Activated CD4-positive, alpha-beta memory T cell treated with anti-CD3 and anti-CD28 coated beads, Interleukin-2, amount 10 ng/mL, durations not matched to agents 7 days and 5 days (primary cell): Measurements from ENCODE around the gene DACH2. TPM values are rescaled to one million over a fixed set of nuclear protein-coding genes. Genes with fewer than 3 reads are reported as not detected.
"Not testable (repeated sequence)": the region's sequence is repeated elsewhere in the genome, so short reads cannot be mapped to it uniquely, and the experiment has no call there.

Experiments used
- CTCF ChIA-PET: fragments of 350-600 bp; sonication (Branson Sonifier 250); formaldehyde crosslinking; loops from one replicate; lab custom pipeline; 2021; ENCODE audit warnings: antibody characterized with exemption, inconsistent platforms; lab: Charles Lee
- POLR2A ChIA-PET: fragments of 350-600 bp; sonication (Branson Sonifier 250); formaldehyde crosslinking; loops from one replicate; lab custom pipeline; 2021; ENCODE audit warnings: antibody characterized with exemption; lab: Charles Lee
- DNase-seq: peaks from one replicate; pipeline ENCODE4 v3.0.0-alpha.2; 2020
- H3K27ac Mint-ChIP-seq: one replicate; pipeline ENCODE4 v1.8.0; 2021; ENCODE audit warnings: mild to moderate bottlenecking, mixed read lengths
- H3K27me3 Mint-ChIP-seq: one replicate; pipeline ENCODE4 v1.8.0; 2021; ENCODE audit warnings: mixed read lengths
- H3K36me3 Mint-ChIP-seq: one replicate; pipeline ENCODE4 v1.8.0; 2021; ENCODE audit warnings: low read depth, mixed read lengths
- H3K4me1 Mint-ChIP-seq: one replicate; pipeline ENCODE4 v1.8.0; 2021; ENCODE audit warnings: mixed read lengths
- H3K4me3 Mint-ChIP-seq: one replicate; pipeline ENCODE4 v1.8.0; 2021; ENCODE audit warnings: mild to moderate bottlenecking, mixed read lengths
- H3K9me3 Mint-ChIP-seq: one replicate; pipeline ENCODE4 v1.8.0; 2021; ENCODE audit warnings: mixed read lengths
- total RNA-seq, 2 experiments: library from RNA; stranded (reverse); gene quantifications; one replicate each; pipeline ENCODE4 v1.2.3, GENCODE V29; 2021

Gene DACH2
- total RNA-seq, 2 experiments from 2014 or later: not detected

DNA sequence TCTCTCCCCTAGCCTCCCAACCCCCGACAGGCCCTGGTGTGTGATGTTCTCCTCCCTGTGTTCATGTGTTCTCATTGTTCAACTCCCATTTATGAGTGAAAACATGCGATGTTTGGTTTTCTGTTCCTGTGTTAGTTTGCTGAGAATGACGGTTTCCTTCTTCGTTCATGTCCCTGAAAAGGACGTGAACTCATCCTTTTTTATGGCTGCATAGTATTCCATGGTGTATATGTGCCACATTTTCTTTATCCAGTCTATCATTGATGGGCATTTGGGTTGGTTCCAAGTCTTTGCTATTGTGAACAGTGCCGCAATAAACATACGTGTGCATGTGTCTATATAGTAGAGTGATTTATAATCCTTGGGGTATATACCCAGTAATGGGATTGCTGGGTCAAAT is 33.1 kb downstream of the DACH2 start:
- H3K27ac Mint-ChIP-seq, H3K4me1 Mint-ChIP-seq, H3K9me3 Mint-ChIP-seq, H3K4me3 Mint-ChIP-seq, H3K27me3 Mint-ChIP-seq, H3K36me3 Mint-ChIP-seq, DNase-seq, POLR2A ChIA-PET, CTCF ChIA-PET: not testable (repeated sequence)

DNA sequence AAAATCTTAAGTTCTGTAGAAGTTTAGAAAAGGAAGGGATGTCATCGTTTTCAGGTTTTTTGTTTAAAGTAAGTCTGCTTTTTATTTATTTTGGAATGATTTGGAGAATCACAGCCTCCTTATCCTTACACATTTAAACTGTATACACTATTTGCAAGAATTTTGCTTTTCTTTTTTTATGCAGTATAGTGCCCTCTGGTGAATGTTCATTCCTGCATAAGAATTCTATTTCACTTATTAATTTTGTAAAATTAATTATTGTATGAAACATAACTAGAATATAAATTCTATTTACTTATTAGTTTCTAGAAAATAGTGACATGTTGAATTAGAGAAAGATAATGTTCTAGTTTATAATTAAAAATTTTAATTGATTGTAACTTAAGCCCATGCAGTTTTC is 44.6 kb downstream of the DACH2 start:
- H3K4me1 Mint-ChIP-seq: no peaks in the 10 kb centered on the region
- POLR2A ChIA-PET: no interaction called here
- H3K36me3 Mint-ChIP-seq: no peaks in the 10 kb centered on the region
- H3K9me3 Mint-ChIP-seq: no peaks in the 10 kb centered on the region
- H3K4me3 Mint-ChIP-seq: no peak overlapping the region
- H3K27me3 Mint-ChIP-seq: no peaks in the 10 kb centered on the region
- CTCF ChIA-PET: no interaction called here
- DNase-seq: no peak
- no peak overlapping the region for H3K27ac Mint-ChIP-seq

GRCh38 chrX:86194758-86195157 is 46.5 kb downstream of the DACH2 start:
- POLR2A ChIA-PET: no interaction called here
- CTCF ChIA-PET: no interaction called here
- no peak overlapping the region for H3K27ac Mint-ChIP-seq
- H3K4me1 Mint-ChIP-seq: no peaks in the 10 kb centered on the region
- H3K9me3 Mint-ChIP-seq: no peaks in the 10 kb centered on the region
- H3K36me3 Mint-ChIP-seq: no peaks in the 10 kb centered on the region
- DNase-seq: no peak
- no peaks in the 10 kb centered on the region for H3K27me3 Mint-ChIP-seq
- H3K4me3 Mint-ChIP-seq: no peak overlapping the region

- H3K36me3 Mint-ChIP-seq: no peaks in the 10 kb centered on the region
- H3K27ac Mint-ChIP-seq: no peak overlapping the region
- POLR2A ChIA-PET: no interaction called here
- no peak overlapping the region for H3K4me3 Mint-ChIP-seq
- CTCF ChIA-PET: no interaction called here
- no peaks in the 10 kb centered on the region for H3K27me3 Mint-ChIP-seq
- no peaks in the 10 kb centered on the region for H3K9me3 Mint-ChIP-seq
- no peak for DNase-seq
- no peaks in the 10 kb centered on the region for H3K4me1 Mint-ChIP-seq
These were observed 47.1 kb downstream of the DACH2 start for GRCh38 chrX:86195343-86195742.

- POLR2A ChIA-PET: no interaction called here
- no peaks in the 10 kb centered on the region for H3K4me1 Mint-ChIP-seq
These were observed 49.6 kb downstream of the DACH2 start for GRCh38 chrX:86197815-86198214.

GRCh38 chrX:86210772-86211171 is 62.5 kb downstream of the DACH2 start:
- POLR2A ChIA-PET: no interaction called here
- H3K27me3 Mint-ChIP-seq: no peaks in the 10 kb centered on the region
- no peak overlapping the region for H3K4me3 Mint-ChIP-seq

More at GRCh38 chrX:86197815-86198214, 49.6 kb downstream of the DACH2 start:
- Mint-ChIP-seq H3K27ac (no peak overlapping the region), H3K27me3 (no peaks in the 10 kb centered on the region), H3K9me3 (no peaks in the 10 kb centered on the region), H3K4me3 (no peak overlapping the region), H3K36me3 (no peaks in the 10 kb centered on the region)
- CTCF ChIA-PET: no interaction called here
- no peak for DNase-seq

GRCh38 chrX:86215260-86215659 is 67.0 kb downstream of the DACH2 start:
- Mint-ChIP-seq H3K36me3 (no peaks in the 10 kb centered on the region), H3K4me1 (no peaks in the 10 kb centered on the region)

More at GRCh38 chrX:86210772-86211171, 62.5 kb downstream of the DACH2 start:
- DNase-seq: no peak
- H3K27ac Mint-ChIP-seq: no peak overlapping the region
- no peaks in the 10 kb centered on the region for H3K4me1 Mint-ChIP-seq
- no peaks in the 10 kb centered on the region for H3K9me3 Mint-ChIP-seq
- CTCF ChIA-PET: no interaction called here
- no peaks in the 10 kb centered on the region for H3K36me3 Mint-ChIP-seq

GRCh38 chrX:86237482-86237881 is 89.2 kb downstream of the DACH2 start:
- Mint-ChIP-seq H3K36me3 (no peaks in the 10 kb centered on the region), H3K27me3 (no peaks in the 10 kb centered on the region), H3K27ac (no peak overlapping the region), H3K9me3 (peaks cover 4% of the 10 kb centered on the region), H3K4me3 (no peak overlapping the region), H3K4me1 (no peaks in the 10 kb centered on the region)
- ChIA-PET CTCF (no interaction called here), POLR2A (no interaction called here)
- no peak for DNase-seq

More at GRCh38 chrX:86215260-86215659, 67.0 kb downstream of the DACH2 start:
- H3K9me3 Mint-ChIP-seq: no peaks in the 10 kb centered on the region
- no peak for DNase-seq
- ChIA-PET CTCF (no interaction called here), POLR2A (no interaction called here)
- H3K27ac Mint-ChIP-seq: no peak overlapping the region
- no peaks in the 10 kb centered on the region for H3K27me3 Mint-ChIP-seq
- H3K4me3 Mint-ChIP-seq: no peak overlapping the region

DNA sequence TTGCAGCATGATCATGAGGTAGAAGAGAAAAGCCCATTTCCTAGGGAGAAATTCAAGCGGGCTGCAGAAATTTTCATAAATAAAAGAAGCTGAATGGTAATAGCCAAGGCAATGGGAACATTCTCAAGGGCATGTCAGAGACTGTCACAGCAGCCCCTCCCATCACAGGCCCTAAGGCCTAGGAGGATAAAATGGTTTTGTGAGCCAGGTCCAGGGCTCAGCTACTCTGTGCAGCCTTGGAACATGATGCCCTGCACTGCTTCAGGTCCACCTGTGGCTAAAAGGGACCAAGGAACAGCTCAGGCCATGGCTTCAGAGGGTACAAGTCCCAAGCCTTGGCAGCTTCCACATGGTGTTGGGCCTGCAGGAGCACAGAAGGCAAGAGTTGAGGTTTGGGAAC is 93.3 kb downstream of the DACH2 start:
- ChIA-PET CTCF (no interaction called here), POLR2A (no interaction called here)
- no peak overlapping the region for H3K4me3 Mint-ChIP-seq
- H3K36me3 Mint-ChIP-seq: no peaks in the 10 kb centered on the region
- no peak for DNase-seq
- H3K4me1 Mint-ChIP-seq: no peaks in the 10 kb centered on the region
- H3K27me3 Mint-ChIP-seq: no peaks in the 10 kb centered on the region
- peaks cover 4% of the 10 kb centered on the region for H3K9me3 Mint-ChIP-seq
- no peak overlapping the region for H3K27ac Mint-ChIP-seq

GRCh38 chrX:86263526-86263925 is 115.3 kb downstream of the DACH2 start:
- no peak for DNase-seq
- CTCF ChIA-PET: no interaction called here
- no peaks in the 10 kb centered on the region for H3K27me3 Mint-ChIP-seq
- H3K36me3 Mint-ChIP-seq: no peaks in the 10 kb centered on the region
- POLR2A ChIA-PET: no interaction called here
- H3K27ac Mint-ChIP-seq: no peak overlapping the region
- H3K4me1 Mint-ChIP-seq: no peaks in the 10 kb centered on the region
- no peaks in the 10 kb centered on the region for H3K9me3 Mint-ChIP-seq
- no peak overlapping the region for H3K4me3 Mint-ChIP-seq

DNA sequence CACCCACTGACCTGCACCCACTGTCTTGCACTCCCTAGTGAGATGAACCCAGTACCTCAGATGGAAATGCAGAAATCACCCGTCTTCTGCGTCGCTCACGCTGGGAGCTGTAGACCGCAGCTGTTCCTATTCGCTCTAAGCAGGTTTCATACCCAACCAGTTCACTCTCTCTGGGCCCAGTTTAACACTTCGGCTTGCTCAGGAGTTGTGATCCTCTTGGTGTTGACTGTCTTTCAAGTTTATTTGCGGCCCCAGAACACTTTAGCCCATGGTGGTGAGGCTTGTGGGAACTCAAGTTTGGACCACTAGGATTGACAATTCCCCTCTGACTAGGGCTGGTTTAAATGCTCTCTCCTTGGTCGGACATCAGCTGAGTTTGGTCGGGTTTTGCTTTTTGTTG is 147.0 kb downstream of the DACH2 start:
- ChIA-PET POLR2A (no interaction called here), CTCF (no interaction called here)
- no peak for DNase-seq
- Mint-ChIP-seq H3K36me3 (no peaks in the 10 kb centered on the region), H3K4me1 (no peaks in the 10 kb centered on the region), H3K4me3 (no peak overlapping the region), H3K9me3 (no peaks in the 10 kb centered on the region), H3K27ac (no peak overlapping the region), H3K27me3 (no peaks in the 10 kb centered on the region)

GRCh38 chrX:86322913-86323312 is 174.7 kb downstream of the DACH2 start:
- Mint-ChIP-seq H3K27me3 (no peaks in the 10 kb centered on the region), H3K4me1 (no peaks in the 10 kb centered on the region), H3K36me3 (no peaks in the 10 kb centered on the region), H3K27ac (no peak overlapping the region), H3K9me3 (peaks cover 11% of the 10 kb centered on the region), H3K4me3 (no peak overlapping the region)
- CTCF ChIA-PET: no interaction called here
- no peak for DNase-seq
- POLR2A ChIA-PET: no interaction called here

- Mint-ChIP-seq H3K36me3 (no peaks in the 10 kb centered on the region), H3K4me1 (no peaks in the 10 kb centered on the region), H3K27ac (no peak overlapping the region), H3K9me3 (no peaks in the 10 kb centered on the region), H3K27me3 (no peaks in the 10 kb centered on the region), H3K4me3 (no peak overlapping the region)
- ChIA-PET CTCF (no interaction called here), POLR2A (no interaction called here)
- no peak for DNase-seq
These were observed 180.9 kb downstream of the DACH2 start for GRCh38 chrX:86329174-86329573.

GRCh38 chrX:86348669-86349068 is 200.4 kb downstream of the DACH2 start:
- H3K4me3 Mint-ChIP-seq: no peak overlapping the region
- ChIA-PET POLR2A (no interaction called here), CTCF (no interaction called here)

DNA sequence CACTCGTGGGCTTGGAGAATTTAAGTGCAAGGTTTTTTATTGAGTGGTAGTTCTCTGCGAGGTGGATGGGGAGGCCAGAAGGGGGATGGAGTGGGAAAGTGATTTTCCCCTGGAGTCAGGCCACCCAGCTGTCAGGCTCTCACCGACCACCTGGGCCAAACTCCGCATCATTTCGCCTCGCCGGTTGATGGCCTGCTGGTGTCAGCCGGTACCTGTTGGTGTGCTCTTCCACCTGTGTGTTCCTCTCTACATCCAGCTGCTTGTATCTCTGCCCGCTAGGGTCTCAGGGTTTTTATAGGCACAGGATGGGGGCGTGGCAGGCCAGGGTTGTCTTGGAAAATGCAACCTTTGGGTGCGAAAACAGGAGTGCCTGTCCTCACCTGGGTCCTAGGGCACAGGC is 200.9 kb downstream of the DACH2 start:
- no peaks in the 10 kb centered on the region for H3K9me3 Mint-ChIP-seq
- CTCF ChIA-PET: no interaction called here
- H3K4me1 Mint-ChIP-seq: no peaks in the 10 kb centered on the region

More at GRCh38 chrX:86348669-86349068, 200.4 kb downstream of the DACH2 start:
- Mint-ChIP-seq H3K27me3 (no peaks in the 10 kb centered on the region), H3K36me3 (no peaks in the 10 kb centered on the region), H3K27ac (no peak overlapping the region), H3K9me3 (no peaks in the 10 kb centered on the region), H3K4me1 (no peaks in the 10 kb centered on the region)
- DNase-seq: no peak

More for the DNA sequence above, 200.9 kb downstream of the DACH2 start:
- Mint-ChIP-seq H3K4me3 (no peak overlapping the region), H3K36me3 (no peaks in the 10 kb centered on the region), H3K27ac (no peak overlapping the region), H3K27me3 (no peaks in the 10 kb centered on the region)
- no peak for DNase-seq
- POLR2A ChIA-PET: no interaction called here
